Astrocyte of the spinal cord (primary cell): ENCODE data around the gene SEPTIN10.
A peak's percentile ranks its signal among the peaks of the same experiment; 100 is the strongest.

Experiments
- DNase-seq: peaks from one replicate; pipeline ENCODE4 v3.0.0; 2011; ENCODE audit warnings: low read depth, low spot score
- H3K4me3 ChIP-seq: 2 replicates; pipeline ENCODE4 v1.5.1; 2011; ENCODE audit warnings: low read depth, mild to moderate bottlenecking, low read length, moderate library complexity
- CTCF ChIP-seq: IDR thresholded peaks from 2 replicates; pipeline ENCODE4 v1.5.1; 2012; ENCODE audit warnings: low read depth, mild to moderate bottlenecking, low read length, inconsistent platforms
- in situ Hi-C: cut with HindIII; loops from 2 replicates; pipeline ENCODE4 v1.10.0; 2017; ENCODE audit warnings: low sequenced_read_pairs

SEPTIN10 gene

GRCh38 chr2:109514857-109515256 is 98.9 kb downstream of the SEPTIN10 start:
- no peak overlapping the region for H3K4me3 ChIP-seq
- DNase-seq, result no peak
- in situ Hi-C loops, result no loop called here
- no peak for TF ChIP-seq CTCF

GRCh38 chr2:109513749-109514588 is 99.8 kb downstream of the SEPTIN10 start:
- peak; percentile 83 for DNase-seq
- TF ChIP-seq CTCF, result no peak
- in situ Hi-C loops, result no loop called here
- no peak overlapping the region for H3K4me3 ChIP-seq

- no peak overlapping the region for H3K4me3 ChIP-seq
- in situ Hi-C loops, result no loop called here
- TF ChIP-seq CTCF, result no peak
- no peak for DNase-seq
These were observed 100.5 kb downstream of the SEPTIN10 start for GRCh38 chr2:109513230-109513629.

- H3K4me3 ChIP-seq, result no peak overlapping the region
- in situ Hi-C loops, result no loop called here
These were observed 101.7 kb downstream of the SEPTIN10 start for GRCh38 chr2:109512076-109512475.

GRCh38 chr2:109511168-109511567 is 102.6 kb downstream of the SEPTIN10 start:
- H3K4me3 ChIP-seq, result no peak overlapping the region
- no peak for TF ChIP-seq CTCF
- in situ Hi-C loops, result no loop called here
- no peak for DNase-seq

More at GRCh38 chr2:109512076-109512475, 101.7 kb downstream of the SEPTIN10 start:
- DNase-seq, result no peak
- TF ChIP-seq CTCF, result no peak

- in situ Hi-C loops, result no loop called here
- H3K4me3 ChIP-seq, result no peak overlapping the region
- DNase-seq, result peak; percentile 71
- peak; percentile 95 for TF ChIP-seq CTCF
These were observed 103.4 kb downstream of the SEPTIN10 start for GRCh38 chr2:109510136-109511028.
